Measurements from ENCODE around the gene LRRTM4. TPM values are rescaled to one million over a fixed set of nuclear protein-coding genes. Genes with fewer than 3 reads are reported as not detected.

Gene LRRTM4
- total and polyA plus RNA-seq, 2 experiments from 2014 or later, result 4.5 to 15.4 TPM

DNA sequence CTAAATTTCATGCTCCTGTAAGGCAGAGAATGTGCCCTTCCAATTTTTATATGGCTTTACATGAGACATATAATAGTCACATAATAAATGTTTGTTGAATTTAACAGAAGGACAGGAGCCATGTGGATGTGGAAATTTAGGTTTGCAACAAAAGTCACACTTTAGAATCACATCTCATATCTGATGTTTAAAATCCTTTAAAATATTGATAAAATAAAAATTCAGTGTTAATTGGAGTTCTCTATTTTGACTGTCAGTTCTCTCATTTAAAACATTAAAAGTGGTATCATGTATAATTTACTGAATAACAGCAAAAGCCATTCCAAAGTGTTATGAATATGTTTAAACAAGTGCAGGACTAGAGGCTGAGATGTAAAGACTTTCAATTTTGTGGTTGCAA lies 594.1 kb downstream of the LRRTM4 start:
- Mint-ChIP-seq H3K27me3 (ENCODE audit: insufficient read depth, low read depth, poor library complexity) (no peaks in the 10 kb centered on the region), H3K4me1 (no peaks in the 10 kb centered on the region), H3K36me3 (ENCODE audit: low read depth) (no peaks in the 10 kb centered on the region), H3K9me3 (no peaks in the 10 kb centered on the region), H3K4me3 (no peak overlapping the region), H3K27ac (no peak overlapping the region)
- no peaks in the 10 kb centered on the region for H3F3A ChIP-seq (replicated peaks; ENCODE audit: low read depth)
- no peaks in the 10 kb centered on the region for H3K36me3 ChIP-seq (ENCODE audit: insufficient read depth)
- no peaks in the 10 kb centered on the region for H3K27me3 ChIP-seq (ENCODE audit: insufficient read depth)
- no peak overlapping the region for H3K4me2 ChIP-seq
- no peaks in the 10 kb centered on the region for H3K4me1 ChIP-seq (ENCODE audit: insufficient read depth)
- no peaks in the 10 kb centered on the region for H4K20me1 ChIP-seq (replicated peaks; ENCODE audit: insufficient read depth)
- ATAC-seq (no peak), DNase-seq (ENCODE audit: low spot score) (no peak)
- H3K4me3 ChIP-seq, result no peak overlapping the region
- TF ChIP-seq, protein P1, sequence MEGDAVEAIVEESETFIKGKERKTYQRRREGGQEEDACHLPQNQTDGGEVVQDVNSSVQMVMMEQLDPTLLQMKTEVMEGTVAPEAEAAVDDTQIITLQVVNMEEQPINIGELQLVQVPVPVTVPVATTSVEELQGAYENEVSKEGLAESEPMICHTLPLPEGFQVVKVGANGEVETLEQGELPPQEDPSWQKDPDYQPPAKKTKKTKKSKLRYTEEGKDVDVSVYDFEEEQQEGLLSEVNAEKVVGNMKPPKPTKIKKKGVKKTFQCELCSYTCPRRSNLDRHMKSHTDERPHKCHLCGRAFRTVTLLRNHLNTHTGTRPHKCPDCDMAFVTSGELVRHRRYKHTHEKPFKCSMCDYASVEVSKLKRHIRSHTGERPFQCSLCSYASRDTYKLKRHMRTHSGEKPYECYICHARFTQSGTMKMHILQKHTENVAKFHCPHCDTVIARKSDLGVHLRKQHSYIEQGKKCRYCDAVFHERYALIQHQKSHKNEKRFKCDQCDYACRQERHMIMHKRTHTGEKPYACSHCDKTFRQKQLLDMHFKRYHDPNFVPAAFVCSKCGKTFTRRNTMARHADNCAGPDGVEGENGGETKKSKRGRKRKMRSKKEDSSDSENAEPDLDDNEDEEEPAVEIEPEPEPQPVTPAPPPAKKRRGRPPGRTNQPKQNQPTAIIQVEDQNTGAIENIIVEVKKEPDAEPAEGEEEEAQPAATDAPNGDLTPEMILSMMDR (conservative IDR thresholded peaks at IDR 0.05; ENCODE audit: low read depth in 2 of 2), result no peak
- no peak for TF ChIP-seq EZH2 (IDR thresholded peaks at IDR 0.05; ENCODE audit: low read depth, unreplicated experiment)
- TF ChIP-seq ZNF462 (CRISPR knock-in tag; IDR thresholded peaks at IDR 0.05), result no peak
- no peak for TF ChIP-seq NANOG (IDR thresholded peaks at IDR 0.05; ENCODE audit: borderline replicate concordance)
- TF ChIP-seq ZNF114 (CRISPR knock-in tag; IDR thresholded peaks at IDR 0.05), result no peak
- TF ChIP-seq CREB1 (CRISPR knock-in tag; IDR thresholded peaks at IDR 0.05; ENCODE audit: low read depth), result no peak
- TF ChIP-seq STAT1 (IDR thresholded peaks at IDR 0.05; ENCODE audit: unreplicated experiment), result no peak
- TF ChIP-seq, protein P2, sequence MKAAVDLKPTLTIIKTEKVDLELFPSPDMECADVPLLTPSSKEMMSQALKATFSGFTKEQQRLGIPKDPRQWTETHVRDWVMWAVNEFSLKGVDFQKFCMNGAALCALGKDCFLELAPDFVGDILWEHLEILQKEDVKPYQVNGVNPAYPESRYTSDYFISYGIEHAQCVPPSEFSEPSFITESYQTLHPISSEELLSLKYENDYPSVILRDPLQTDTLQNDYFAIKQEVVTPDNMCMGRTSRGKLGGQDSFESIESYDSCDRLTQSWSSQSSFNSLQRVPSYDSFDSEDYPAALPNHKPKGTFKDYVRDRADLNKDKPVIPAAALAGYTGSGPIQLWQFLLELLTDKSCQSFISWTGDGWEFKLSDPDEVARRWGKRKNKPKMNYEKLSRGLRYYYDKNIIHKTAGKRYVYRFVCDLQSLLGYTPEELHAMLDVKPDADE (IDR thresholded peaks at IDR 0.05), result no peak
- TF ChIP-seq JUNB (IDR thresholded peaks at IDR 0.05; ENCODE audit: unreplicated experiment), result no peak
- TF ChIP-seq REST (IDR thresholded peaks at IDR 0.05; ENCODE audit: unreplicated experiment), result no peak
- no peak for TF ChIP-seq ZNF331 (CRISPR knock-in tag; IDR thresholded peaks at IDR 0.05; ENCODE audit: low read depth)
- no peak overlapping the region for H3K27ac ChIP-seq (ENCODE audit: low read depth)
- no peak overlapping the region for H2AFZ ChIP-seq
- H3K9me2 ChIP-seq (ENCODE audit: insufficient read depth), result no peaks in the 10 kb centered on the region
- H3K79me2 ChIP-seq (replicated peaks; ENCODE audit: insufficient read depth), result no peaks in the 10 kb centered on the region
